Adrenal gland (tissue), 5 donors: ENCODE results near the gene VPS9D1.
A peak's percentile ranks its signal among the peaks of the same experiment; 100 is the strongest.

ENCODE experiments used
- CTCF ChIP-seq, 6 experiments: fragments of 450-650 bp in 4 of 6; fragments of 200-600 bp in 2 of 6; sonication (generic) in 1 of 6; IDR thresholded peaks; 1 replicate in 5 of 6; 2 replicates in 1 of 6; pipeline versions ENCODE4 v1.5.1 to v1.8.0; 2016 to 2021; ENCODE audit warnings: antibody characterized with exemption in 6 of 6, mild to moderate bottlenecking in 2 of 6, moderate library complexity in 1 of 6
- POLR2A ChIP-seq, 2 donors: fragments of 450-650 bp; IDR thresholded peaks; one replicate each; pipeline ENCODE4 v1.6.1; 2017; ENCODE audit warnings: antibody characterized with exemption in 2 of 2, mild to moderate bottlenecking in 2 of 2, moderate library complexity in 1 of 2
- donor health status: DM: no; HTN: no; CAD: no.

GRCh38 chr16:89700100-89700648, 20.5 kb downstream of the VPS9D1 start:
- TF ChIP-seq CTCF (IDR thresholded peaks at IDR 0.05) (peak; percentile 56 to 91 (median 86)), POLR2A (IDR thresholded peaks at IDR 0.05) (no peak)
